Right atrium auricular region (tissue), 2 donors: ENCODE measurements around the gene STRIT1. TPM values are rescaled to one million over a fixed set of nuclear protein-coding genes. Genes with fewer than 3 reads are reported as not detected.

ENCODE experiments used
- DNase-seq: peaks from one replicate; pipeline ENCODE4 v3.0.0-alpha.2; 2019; ENCODE audit warnings: low spot score
- H3K27ac ChIP-seq, 2 donors: fragments of 200-600 bp; sonication (generic); 1 replicate in 1 of 2; 2 replicates in 1 of 2; pipeline ENCODE4 v1.5.1; 2016 to 2019
- H3K27me3 ChIP-seq, 2 donors: fragments of 200-600 bp; sonication (generic); one replicate each; pipeline versions ENCODE4 v1.5.1 to v1.6.0; 2017 to 2019
- H3K36me3 ChIP-seq: fragments of 200-600 bp; sonication (generic); one replicate; pipeline ENCODE4 v1.5.1; 2016
- H3K4me1 ChIP-seq, 2 donors: fragments of 200-600 bp; sonication (generic); one replicate each; pipeline versions ENCODE4 v1.5.1 to v1.6.0; 2017 to 2019
- H3K4me3 ChIP-seq, 2 donors: fragments of 200-600 bp; sonication (generic); 1 replicate in 1 of 2; 2 replicates in 1 of 2; pipeline ENCODE4 v1.5.1; 2017 to 2019; ENCODE audit warnings: mild to moderate bottlenecking in 1 of 2, moderate library complexity in 1 of 2
- H3K9me3 ChIP-seq, 2 donors: fragments of 200-600 bp; sonication (generic); one replicate each; pipeline ENCODE4 v1.5.1; 2019
- CTCF ChIP-seq, 2 donors: fragments of 200-600 bp; sonication (generic); IDR thresholded peaks; one replicate each; pipeline ENCODE4 v1.5.1; 2019; ENCODE audit warnings: antibody characterized with exemption in 2 of 2
- total RNA-seq, 2 donors: library from RNA; depleted of rRNA; stranded (reverse); fragments of >200 nt; gene quantifications; one replicate each; pipeline ENCODE4 v1.1.0, GENCODE V29; 2016

The STRIT1 gene
- total RNA-seq, 2 donors from 2014 or later, result not detected

GRCh38 chr3:155302891-155303290 is 9.4 kb upstream of the STRIT1 start:
- Histone ChIP-seq H3K9me3 (no peaks in the 10 kb centered on the region), H3K36me3 (no peaks in the 10 kb centered on the region), H3K27ac (no peak overlapping the region), H3K4me1 (no peaks in the 10 kb centered on the region), H3K27me3 (no peaks in the 10 kb centered on the region), H3K4me3 (no peak overlapping the region)
- TF ChIP-seq CTCF (IDR thresholded peaks at IDR 0.05), result no peak
- no peak for DNase-seq

GRCh38 chr3:155302481-155302880 is 9.0 kb upstream of the STRIT1 start:
- H3K36me3 ChIP-seq, result no peaks in the 10 kb centered on the region
- TF ChIP-seq CTCF (IDR thresholded peaks at IDR 0.05), result no peak
- H3K9me3 ChIP-seq, result peaks cover 0 to under 1% of the 10 kb centered on the region in 2 donors
- no peak for DNase-seq
- H3K4me1 ChIP-seq, result no peaks in the 10 kb centered on the region
- H3K4me3 ChIP-seq, result no peak overlapping the region
- no peak overlapping the region for H3K27ac ChIP-seq
- H3K27me3 ChIP-seq, result no peaks in the 10 kb centered on the region

- H3K9me3 ChIP-seq, result peaks cover 0 to 16% of the 10 kb centered on the region in 2 donors
- no peaks in the 10 kb centered on the region for H3K27me3 ChIP-seq
- no peak for DNase-seq
- H3K36me3 ChIP-seq, result no peaks in the 10 kb centered on the region
- H3K27ac ChIP-seq, result no peak overlapping the region
- H3K4me1 ChIP-seq, result no peaks in the 10 kb centered on the region
- no peak overlapping the region for H3K4me3 ChIP-seq
- no peak for TF ChIP-seq CTCF (IDR thresholded peaks at IDR 0.05)
Observed at GRCh38 chr3:155297100-155297499, 3.6 kb upstream of the STRIT1 start.

- H3K9me3 ChIP-seq, result peaks cover 0 to 16% of the 10 kb centered on the region in 2 donors
- TF ChIP-seq CTCF (IDR thresholded peaks at IDR 0.05), result no peak
- H3K27ac ChIP-seq, result no peak overlapping the region
- no peaks in the 10 kb centered on the region for H3K36me3 ChIP-seq
- no peaks in the 10 kb centered on the region for H3K4me1 ChIP-seq
- no peak for DNase-seq
- no peak overlapping the region for H3K4me3 ChIP-seq
- H3K27me3 ChIP-seq, result no peaks in the 10 kb centered on the region
Observed at GRCh38 chr3:155296413-155296812, 2.9 kb upstream of the STRIT1 start.

GRCh38 chr3:155292693-155293092 is 790 bp downstream of the STRIT1 start:
- no peaks in the 10 kb centered on the region for H3K4me1 ChIP-seq
- peaks cover 0 to 16% of the 10 kb centered on the region in 2 donors for H3K9me3 ChIP-seq
- no peaks in the 10 kb centered on the region for H3K36me3 ChIP-seq
- H3K27ac ChIP-seq, result no peak overlapping the region
- H3K27me3 ChIP-seq, result no peaks in the 10 kb centered on the region
- DNase-seq, result no peak
- no peak overlapping the region for H3K4me3 ChIP-seq
- TF ChIP-seq CTCF (IDR thresholded peaks at IDR 0.05), result no peak

- no peaks in the 10 kb centered on the region for H3K27me3 ChIP-seq
- no peak for DNase-seq
- TF ChIP-seq CTCF (IDR thresholded peaks at IDR 0.05), result no peak
- H3K4me1 ChIP-seq, result no peaks in the 10 kb centered on the region
- peaks cover 0 to 12% of the 10 kb centered on the region in 2 donors for H3K9me3 ChIP-seq
- no peaks in the 10 kb centered on the region for H3K36me3 ChIP-seq
- H3K4me3 ChIP-seq, result no peak overlapping the region
- H3K27ac ChIP-seq, result no peak overlapping the region
Observed at GRCh38 chr3:155292133-155292532, 1.4 kb downstream of the STRIT1 start.
